ENCODE measurements around the gene IPO4. TPM values are rescaled to one million over a fixed set of nuclear protein-coding genes. Genes with fewer than 3 reads are reported as not detected.

The IPO4 gene
- total and polyA plus RNA-seq, 2 of the 13 experiments (the other 11 are each of a cell fraction or from before 2014, with no cell fraction given): 39.0 to 179 TPM

DNA sequence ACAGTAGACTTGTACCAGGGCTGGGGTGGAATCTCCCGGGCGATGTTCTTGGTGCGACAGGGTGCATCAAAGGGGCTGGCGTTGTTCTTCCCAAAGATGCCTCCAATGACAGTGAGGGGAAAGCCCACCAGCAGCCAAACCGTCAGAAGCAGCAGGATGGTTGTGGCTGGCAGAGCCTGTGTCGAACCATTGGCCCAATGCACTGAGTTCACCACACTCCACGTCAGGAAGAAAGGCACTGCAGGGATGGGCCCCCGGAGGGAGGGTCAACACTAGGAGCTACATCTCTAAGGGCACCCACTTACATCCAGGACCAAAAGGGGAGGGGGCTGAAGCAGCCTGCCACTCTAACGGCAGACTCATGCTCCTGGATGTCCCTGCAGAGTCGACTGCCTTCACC, 1.8 kb upstream of the IPO4 start (continued):
- TF ChIP-seq ZBTB21 (CRISPR knock-in tag; IDR thresholded peaks at IDR 0.05) (no peak), NR2F6 (IDR thresholded peaks at IDR 0.05) (no peak), NR2F6 (CRISPR knock-in tag; IDR thresholded peaks at IDR 0.05) (no peak), SATB2 (CRISPR knock-in tag; IDR thresholded peaks at IDR 0.05) (no peak), GLI4 (CRISPR knock-in tag; IDR thresholded peaks at IDR 0.05; ENCODE audit: borderline replicate concordance) (no peak), MYNN (CRISPR knock-in tag; IDR thresholded peaks at IDR 0.05; ENCODE audit: low read depth) (no peak), ZNF777 (CRISPR knock-in tag; IDR thresholded peaks at IDR 0.05) (no peak)

DNA sequence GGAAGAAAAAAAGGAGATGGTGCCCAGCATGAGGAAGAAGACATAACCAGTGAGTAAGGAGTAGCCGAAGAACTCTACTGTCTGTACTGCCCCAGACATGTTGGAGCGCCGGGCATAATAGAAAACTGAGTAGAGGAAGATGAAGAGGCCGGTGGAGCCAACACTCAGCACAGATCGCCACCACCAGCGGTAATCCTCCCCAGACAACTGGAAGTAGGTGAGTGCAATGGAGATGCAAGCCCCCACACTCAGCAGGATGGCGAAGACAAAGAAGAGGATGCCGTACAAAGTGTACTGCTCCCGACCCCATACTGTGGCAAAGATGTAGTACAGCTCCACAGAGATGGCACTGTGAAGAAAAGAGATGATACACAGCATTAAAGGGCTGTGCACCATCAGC, 844 bp upstream of the IPO4 start:
- peak overlapping the region in 1 of 3 experiments; percentile 92; a peak in 2 of 6 replicates for H3K4me3 ChIP-seq (replicated peaks in 1 of 3; ENCODE audit: insufficient read depth in 1 of 3, low read depth in 2 of 3, low read length in 3 of 3)
- H3K4me2 ChIP-seq (ENCODE audit: low read depth, low read length): peak overlapping the region; percentile 96
- TF ChIP-seq RFX1 (IDR thresholded peaks at IDR 0.05): no peak
- no peak for TF ChIP-seq ZNF354B (CRISPR knock-in tag; IDR thresholded peaks at IDR 0.05)
- TF ChIP-seq ZNF781 (CRISPR knock-in tag; IDR thresholded peaks at IDR 0.05; ENCODE audit: borderline replicate concordance, not compliant biosample characterization): no peak
- no peak for TF ChIP-seq SCMH1 (CRISPR knock-in tag; IDR thresholded peaks at IDR 0.05; ENCODE audit: borderline replicate concordance)
- TF ChIP-seq ATAD3A (CRISPR knock-in tag; IDR thresholded peaks at IDR 0.05): 0 out of 2 replicates have a peak, but pooled peaks have one; percentile 58
- TF ChIP-seq NFKBIZ (CRISPR knock-in tag; IDR thresholded peaks at IDR 0.05): no peak
- peak; percentile 48; the same call in 1 of the 2 replicates for TF ChIP-seq KLF15 (CRISPR knock-in tag; IDR thresholded peaks at IDR 0.05; ENCODE audit: borderline replicate concordance)
- TF ChIP-seq ZFP90 (CRISPR knock-in tag; IDR thresholded peaks at IDR 0.05; ENCODE audit: borderline replicate concordance): no peak
- TF ChIP-seq, protein P1, sequence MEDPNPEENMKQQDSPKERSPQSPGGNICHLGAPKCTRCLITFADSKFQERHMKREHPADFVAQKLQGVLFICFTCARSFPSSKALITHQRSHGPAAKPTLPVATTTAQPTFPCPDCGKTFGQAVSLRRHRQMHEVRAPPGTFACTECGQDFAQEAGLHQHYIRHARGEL (CRISPR knock-in tag; IDR thresholded peaks at IDR 0.05): no peak
- TF ChIP-seq, protein P2, sequence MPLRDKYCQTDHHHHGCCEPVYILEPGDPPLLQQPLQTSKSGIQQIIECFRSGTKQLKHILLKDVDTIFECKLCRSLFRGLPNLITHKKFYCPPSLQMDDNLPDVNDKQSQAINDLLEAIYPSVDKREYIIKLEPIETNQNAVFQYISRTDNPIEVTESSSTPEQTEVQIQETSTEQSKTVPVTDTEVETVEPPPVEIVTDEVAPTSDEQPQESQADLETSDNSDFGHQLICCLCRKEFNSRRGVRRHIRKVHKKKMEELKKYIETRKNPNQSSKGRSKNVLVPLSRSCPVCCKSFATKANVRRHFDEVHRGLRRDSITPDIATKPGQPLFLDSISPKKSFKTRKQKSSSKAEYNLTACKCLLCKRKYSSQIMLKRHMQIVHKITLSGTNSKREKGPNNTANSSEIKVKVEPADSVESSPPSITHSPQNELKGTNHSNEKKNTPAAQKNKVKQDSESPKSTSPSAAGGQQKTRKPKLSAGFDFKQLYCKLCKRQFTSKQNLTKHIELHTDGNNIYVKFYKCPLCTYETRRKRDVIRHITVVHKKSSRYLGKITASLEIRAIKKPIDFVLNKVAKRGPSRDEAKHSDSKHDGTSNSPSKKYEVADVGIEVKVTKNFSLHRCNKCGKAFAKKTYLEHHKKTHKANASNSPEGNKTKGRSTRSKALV (CRISPR knock-in tag; IDR thresholded peaks at IDR 0.05): no peak
- no peak for TF ChIP-seq FOXA3 (CRISPR knock-in tag; IDR thresholded peaks at IDR 0.05)
- no peak for TF ChIP-seq SRSF4 (IDR thresholded peaks at IDR 0.05; ENCODE audit: low read depth, low read length, poor library complexity, severe bottlenecking)
- no peak for TF ChIP-seq ASH2L (IDR thresholded peaks at IDR 0.05; ENCODE audit: insufficient read length, low read depth, low read length)
- no peak for TF ChIP-seq ZNF326 (CRISPR knock-in tag; IDR thresholded peaks at IDR 0.05; ENCODE audit: borderline replicate concordance)
- TF ChIP-seq ZNF350 (CRISPR knock-in tag; IDR thresholded peaks at IDR 0.05; ENCODE audit: borderline replicate concordance, low read depth): no peak
- no peak for TF ChIP-seq ZBTB21 (CRISPR knock-in tag; IDR thresholded peaks at IDR 0.05)
- TF ChIP-seq ZNF737 (CRISPR knock-in tag; IDR thresholded peaks at IDR 0.05; ENCODE audit: borderline replicate concordance): no peak
- no peak for TF ChIP-seq ZNF484 (CRISPR knock-in tag; IDR thresholded peaks at IDR 0.05; ENCODE audit: borderline replicate concordance, low read depth)

More for the DNA sequence above, 844 bp upstream of the IPO4 start:
- intact Hi-C loops (cut with micrococcal nuclease; ENCODE audit: unreplicated experiment): loop anchor here (2.0 kb wide), 3 partner anchors 43 to 75 kb away; partner anchors contain the start of genes DCAF11, GMPR2, NEDD8 and NRL
- H3K9me3 ChIP-seq (ENCODE audit: low read length): no peaks in the 10 kb centered on the region
- CTCF ChIA-PET (ENCODE audit: low intra/inter-chr PET ratio, low total read pairs): no interaction called here
- peak overlapping the region; percentile 84 for H3K9ac ChIP-seq (ENCODE audit: insufficient read depth, low read depth, low read length)
- DNase-seq (ENCODE audit: low spot score) (no peak), FAIRE-seq (no peak), ATAC-seq (no peak)
- WGBS (ENCODE audit: low lambda C conversion rate): 96% methylated on average over 9 of the region's 9 CpGs
- peak overlapping the region; percentile 37 for H3K27ac ChIP-seq (ENCODE audit: extremely low read length, insufficient read depth, low read length)
- in situ Hi-C loops (cut with HindIII; ENCODE audit: extremely low pct_ligation_motif_present, low pct_unique_long_range_greater_than_20kb): no loop called here
- H3K27me3 ChIP-seq (ENCODE audit: control insufficient read depth in 1 of 2, insufficient read depth in 2 of 2, low read length in 2 of 2): no peaks in the 10 kb centered on the region
- no TSS peak for BruUV-seq (replicated peaks)
- H3K36me3 ChIP-seq (replicated peaks in 1 of 2; ENCODE audit: control insufficient read depth in 1 of 2, insufficient read depth in 2 of 2, low read length in 2 of 2): peaks cover 50 to 61% of the 10 kb centered on the region in 2 experiments
- peaks cover 50% of the 10 kb centered on the region for H3K4me1 ChIP-seq (ENCODE audit: insufficient read depth, low read length)
- H3K79me2 ChIP-seq (ENCODE audit: insufficient read depth, low read length): peaks cover 30% of the 10 kb centered on the region
- no peaks in the 10 kb centered on the region for H4K20me1 ChIP-seq (ENCODE audit: insufficient read depth, low read length)
- POLR2A ChIA-PET: interaction anchor here (0.8 to 6.4 kb wide), 34 partner anchors 9 to 1095 kb away, joined by 3 to 65 read pairs (median 6); partner anchors contain the start of genes ACIN1, C14orf119, CHMP4A and CIDEB
- H2AFZ ChIP-seq (ENCODE audit: low read length): no peak overlapping the region

Data from HepG2 (cell line).